RPMI7951 (cell line): Measurements from ENCODE around the gene CCNI2. TPM values are rescaled to one million over a fixed set of nuclear protein-coding genes. Genes with fewer than 3 reads are reported as not detected.
A peak's percentile ranks its signal among the peaks of the same experiment; 100 is the strongest.

Experiments used
- DNase-seq: peaks from one replicate; pipeline ENCODE4 v3.0.0-alpha.2; 2012; ENCODE audit warnings: low read depth
- total RNA-seq: library from RNA; depleted of rRNA; stranded (reverse); fragments of >200 nt; shearing (Covaris generic); gene quantifications from 2 replicates; pipeline ENCODE4 v1.2.3, GENCODE V29; 2014

CCNI2 gene
- total RNA-seq, 1 experiment from 2014 or later, result not detected

- DNase-seq, result no peak
These were observed 3.4 kb downstream of the CCNI2 start for GRCh38 chr5:132750471-132751230.

GRCh38 chr5:132751444-132751843 lies 4.2 kb downstream of the CCNI2 start:
- DNase-seq, result no peak

- DNase-seq, result no peak
These were observed 4.8 kb downstream of the CCNI2 start for GRCh38 chr5:132751971-132752580.

- no peak for DNase-seq
These were observed 5.4 kb downstream of the CCNI2 start for GRCh38 chr5:132752581-132753125.

GRCh38 chr5:132753135-132753987 lies 6.1 kb downstream of the CCNI2 start:
- no peak for DNase-seq

- DNase-seq, result no peak
These were observed 6.9 kb downstream of the CCNI2 start for GRCh38 chr5:132754111-132754510.

GRCh38 chr5:132754947-132755346 lies 7.7 kb downstream of the CCNI2 start:
- DNase-seq, result peak; percentile 21

- DNase-seq, result no peak
These were observed 9.3 kb downstream of the CCNI2 start for GRCh38 chr5:132756542-132756941.

- DNase-seq, result no peak
These were observed 11.2 kb downstream of the CCNI2 start for GRCh38 chr5:132758451-132758850.

GRCh38 chr5:132759114-132760048 lies 12.2 kb downstream of the CCNI2 start:
- no peak for DNase-seq

- DNase-seq, result no peak
These were observed 12.8 kb downstream of the CCNI2 start for GRCh38 chr5:132760049-132760420.

- no peak for DNase-seq
These were observed 13.5 kb downstream of the CCNI2 start for GRCh38 chr5:132760601-132761317.

GRCh38 chr5:132761321-132762240 lies 14.4 kb downstream of the CCNI2 start:
- no peak for DNase-seq

- no peak for DNase-seq
These were observed 15.2 kb downstream of the CCNI2 start for GRCh38 chr5:132762246-132763000.

- DNase-seq, result no peak
These were observed 16.2 kb downstream of the CCNI2 start for GRCh38 chr5:132763181-132764036.

GRCh38 chr5:132764051-132764450 lies 16.8 kb downstream of the CCNI2 start:
- DNase-seq, result no peak

GRCh38 chr5:132764671-132765238 lies 17.5 kb downstream of the CCNI2 start:
- no peak for DNase-seq
